Measurements from ENCODE around the gene SINHCAF.
A peak's percentile ranks its signal among the peaks of the same experiment; 100 is the strongest.

The SINHCAF gene

DNA sequence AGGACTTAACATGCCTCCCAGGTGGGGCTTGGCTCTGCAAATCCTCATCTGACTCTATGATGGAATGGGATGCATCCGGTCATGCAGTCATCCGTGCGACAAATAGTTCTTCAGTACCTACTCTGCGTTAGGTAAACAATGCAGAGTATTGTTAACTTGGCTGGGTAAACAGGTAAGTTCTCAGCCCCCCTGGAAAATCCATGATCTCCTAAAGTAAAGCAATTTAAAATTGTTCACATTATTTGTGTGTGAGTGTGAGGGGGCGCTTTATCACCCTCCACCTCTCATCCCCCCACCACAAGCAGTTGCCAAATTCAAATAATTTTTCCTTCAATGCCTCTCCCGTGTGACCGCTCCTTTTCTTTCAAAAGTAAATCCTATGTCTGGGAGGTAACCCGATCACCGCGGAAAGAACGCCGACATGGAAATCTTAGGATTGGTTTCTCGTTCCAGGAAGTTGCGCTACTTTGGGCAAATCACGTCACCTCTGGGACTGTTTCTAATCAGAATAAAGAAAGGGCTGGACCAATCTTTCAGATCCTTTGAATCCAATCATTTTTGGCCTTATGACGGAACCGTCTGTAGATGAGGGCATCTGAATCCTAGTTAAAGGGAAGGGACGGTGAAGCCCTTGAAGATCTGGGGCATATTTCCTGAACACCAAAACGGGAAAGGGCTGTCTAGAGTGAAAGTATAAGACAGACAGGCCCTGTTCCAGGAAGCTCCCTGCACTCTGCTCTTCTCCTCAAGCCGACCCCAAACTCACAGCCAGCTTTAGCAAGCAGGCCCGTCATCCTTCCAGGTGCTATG lies 44.0 kb upstream of the SINHCAF start:
- TF ChIP-seq SPI1 (IDR thresholded peaks at IDR 0.05; ENCODE audit: borderline replicate concordance, low read depth) (no peak), GABPA (IDR thresholded peaks at IDR 0.05; ENCODE audit: low read depth) (no peak), POLR2AphosphoS5 (IDR thresholded peaks at IDR 0.05; ENCODE audit: low read depth) (no peak), CTCF (IDR thresholded peaks at IDR 0.05; ENCODE audit: insufficient read depth, low read length) (no peak)
- TF ChIP-seq, protein P1, sequence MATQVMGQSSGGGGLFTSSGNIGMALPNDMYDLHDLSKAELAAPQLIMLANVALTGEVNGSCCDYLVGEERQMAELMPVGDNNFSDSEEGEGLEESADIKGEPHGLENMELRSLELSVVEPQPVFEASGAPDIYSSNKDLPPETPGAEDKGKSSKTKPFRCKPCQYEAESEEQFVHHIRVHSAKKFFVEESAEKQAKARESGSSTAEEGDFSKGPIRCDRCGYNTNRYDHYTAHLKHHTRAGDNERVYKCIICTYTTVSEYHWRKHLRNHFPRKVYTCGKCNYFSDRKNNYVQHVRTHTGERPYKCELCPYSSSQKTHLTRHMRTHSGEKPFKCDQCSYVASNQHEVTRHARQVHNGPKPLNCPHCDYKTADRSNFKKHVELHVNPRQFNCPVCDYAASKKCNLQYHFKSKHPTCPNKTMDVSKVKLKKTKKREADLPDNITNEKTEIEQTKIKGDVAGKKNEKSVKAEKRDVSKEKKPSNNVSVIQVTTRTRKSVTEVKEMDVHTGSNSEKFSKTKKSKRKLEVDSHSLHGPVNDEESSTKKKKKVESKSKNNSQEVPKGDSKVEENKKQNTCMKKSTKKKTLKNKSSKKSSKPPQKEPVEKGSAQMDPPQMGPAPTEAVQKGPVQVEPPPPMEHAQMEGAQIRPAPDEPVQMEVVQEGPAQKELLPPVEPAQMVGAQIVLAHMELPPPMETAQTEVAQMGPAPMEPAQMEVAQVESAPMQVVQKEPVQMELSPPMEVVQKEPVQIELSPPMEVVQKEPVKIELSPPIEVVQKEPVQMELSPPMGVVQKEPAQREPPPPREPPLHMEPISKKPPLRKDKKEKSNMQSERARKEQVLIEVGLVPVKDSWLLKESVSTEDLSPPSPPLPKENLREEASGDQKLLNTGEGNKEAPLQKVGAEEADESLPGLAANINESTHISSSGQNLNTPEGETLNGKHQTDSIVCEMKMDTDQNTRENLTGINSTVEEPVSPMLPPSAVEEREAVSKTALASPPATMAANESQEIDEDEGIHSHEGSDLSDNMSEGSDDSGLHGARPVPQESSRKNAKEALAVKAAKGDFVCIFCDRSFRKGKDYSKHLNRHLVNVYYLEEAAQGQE (IDR thresholded peaks at IDR 0.05; ENCODE audit: insufficient replicate concordance, low read depth): no peak
- no peak for DNase-seq (ENCODE audit: low read depth in 1 of 2, low spot score in 1 of 2)
- H3K4me3 ChIP-seq (replicated peaks; ENCODE audit: insufficient read depth, low read length): no peak overlapping the region
- no peaks in the 10 kb centered on the region for H3K27me3 ChIP-seq (ENCODE audit: insufficient read depth, poor library complexity, severe bottlenecking)
- no peak overlapping the region for H3K27ac ChIP-seq (replicated peaks)

GRCh38 chr12:31368666-31369361 lies 42.9 kb upstream of the SINHCAF start:
- Histone ChIP-seq H3K4me3 (replicated peaks; ENCODE audit: insufficient read depth, low read length) (no peak overlapping the region), H3K27ac (replicated peaks) (no peak overlapping the region), H3K27me3 (ENCODE audit: insufficient read depth, poor library complexity, severe bottlenecking) (no peaks in the 10 kb centered on the region)
- DNase-seq (ENCODE audit: low read depth in 1 of 2, low spot score in 1 of 2): no peak
- no peak for TF ChIP-seq POLR2AphosphoS5 (IDR thresholded peaks at IDR 0.05; ENCODE audit: low read depth)
- peak; percentile 70 for TF ChIP-seq SPI1 (IDR thresholded peaks at IDR 0.05; ENCODE audit: borderline replicate concordance, low read depth)

DNA sequence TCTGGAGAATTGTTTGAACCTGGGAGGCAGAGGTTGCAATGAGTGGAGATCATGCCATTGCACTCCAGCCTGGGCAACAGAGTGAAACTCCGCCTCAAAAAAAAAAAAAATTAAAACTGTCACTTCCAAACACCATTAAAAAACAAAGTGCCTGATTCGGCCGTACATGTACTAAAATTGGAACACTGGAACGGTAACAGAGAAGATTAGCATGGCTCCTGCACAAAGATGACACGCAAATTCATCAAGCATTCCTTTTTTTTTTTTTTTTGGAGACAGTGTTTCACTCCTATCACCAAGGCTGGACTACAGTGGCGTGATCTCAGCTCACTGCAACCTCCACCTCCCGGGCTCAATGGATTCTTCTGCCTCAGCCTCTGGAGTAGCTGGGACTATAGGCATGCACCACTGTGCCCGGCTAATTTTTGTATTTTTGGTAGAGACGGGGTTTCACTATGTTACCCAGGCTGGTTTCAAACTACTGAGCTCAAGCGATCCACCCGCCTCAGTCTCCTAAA lies 40.2 kb upstream of the SINHCAF start:
- TF ChIP-seq SPI1 (IDR thresholded peaks at IDR 0.05; ENCODE audit: borderline replicate concordance, low read depth) (no peak), POLR2AphosphoS5 (IDR thresholded peaks at IDR 0.05; ENCODE audit: low read depth) (no peak), GABPA (IDR thresholded peaks at IDR 0.05; ENCODE audit: low read depth) (no peak), CTCF (IDR thresholded peaks at IDR 0.05; ENCODE audit: insufficient read depth, low read length) (no peak)
- TF ChIP-seq, protein P1 (IDR thresholded peaks at IDR 0.05; ENCODE audit: insufficient replicate concordance, low read depth): no peak
- DNase-seq (ENCODE audit: low read depth in 1 of 2, low spot score in 1 of 2): no peak
- no peak overlapping the region for H3K4me3 ChIP-seq (replicated peaks; ENCODE audit: insufficient read depth, low read length)
- H3K27ac ChIP-seq (replicated peaks): no peak overlapping the region
- H3K27me3 ChIP-seq (ENCODE audit: insufficient read depth, poor library complexity, severe bottlenecking): no peaks in the 10 kb centered on the region

GRCh38 chr12:31363831-31364230 lies 37.9 kb upstream of the SINHCAF start:
- TF ChIP-seq GABPA (IDR thresholded peaks at IDR 0.05; ENCODE audit: low read depth) (no peak), SPI1 (IDR thresholded peaks at IDR 0.05; ENCODE audit: borderline replicate concordance, low read depth) (no peak), CTCF (IDR thresholded peaks at IDR 0.05; ENCODE audit: insufficient read depth, low read length) (no peak), POLR2AphosphoS5 (IDR thresholded peaks at IDR 0.05; ENCODE audit: low read depth) (no peak)
- TF ChIP-seq, protein P1 (IDR thresholded peaks at IDR 0.05; ENCODE audit: insufficient replicate concordance, low read depth): no peak
- H3K27ac ChIP-seq (replicated peaks): peak overlapping the region; percentile 89; the same call in 1 of the 2 replicates
- H3K4me3 ChIP-seq (replicated peaks; ENCODE audit: insufficient read depth, low read length): no peak overlapping the region
- DNase-seq (ENCODE audit: low read depth in 1 of 2, low spot score in 1 of 2): no peak
- H3K27me3 ChIP-seq (ENCODE audit: insufficient read depth, poor library complexity, severe bottlenecking): no peaks in the 10 kb centered on the region
